Embryonic facial prominence (tissue), 1 donor: ENCODE measurements around the gene FYB2.

Source experiments
- DNase-seq: peaks from one replicate; pipeline ENCODE4 v3.0.0-alpha.2; 2016; ENCODE audit errors: extremely low spot score

Gene FYB2

GRCh38 chr1:56715156-56715555, 104.0 kb downstream of the FYB2 start:
- DNase-seq: no peak

DNA sequence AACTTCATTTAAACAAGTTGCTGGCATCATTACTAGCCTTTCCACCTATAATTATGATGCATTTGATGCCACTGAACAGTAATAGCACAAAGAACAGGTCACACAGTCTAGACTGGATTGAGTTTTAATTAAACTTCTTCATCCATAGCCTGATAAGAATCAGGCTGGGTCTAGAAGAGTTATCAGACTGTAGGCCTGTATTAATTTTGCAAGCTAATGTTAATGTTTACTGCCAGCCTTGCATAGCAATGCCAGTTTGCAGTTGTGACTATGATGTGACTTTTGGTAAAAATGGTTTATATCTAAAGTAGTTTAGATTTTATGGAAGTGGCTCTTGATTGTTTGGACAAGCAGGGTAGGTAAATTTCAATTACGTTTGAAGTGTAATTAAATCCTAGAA, 106.1 kb downstream of the FYB2 start:
- DNase-seq: no peak

- DNase-seq: no peak
These were observed 107.1 kb downstream of the FYB2 start for GRCh38 chr1:56712150-56712549.

- DNase-seq: no peak
These were observed 108.6 kb downstream of the FYB2 start for GRCh38 chr1:56710646-56711045.

DNA sequence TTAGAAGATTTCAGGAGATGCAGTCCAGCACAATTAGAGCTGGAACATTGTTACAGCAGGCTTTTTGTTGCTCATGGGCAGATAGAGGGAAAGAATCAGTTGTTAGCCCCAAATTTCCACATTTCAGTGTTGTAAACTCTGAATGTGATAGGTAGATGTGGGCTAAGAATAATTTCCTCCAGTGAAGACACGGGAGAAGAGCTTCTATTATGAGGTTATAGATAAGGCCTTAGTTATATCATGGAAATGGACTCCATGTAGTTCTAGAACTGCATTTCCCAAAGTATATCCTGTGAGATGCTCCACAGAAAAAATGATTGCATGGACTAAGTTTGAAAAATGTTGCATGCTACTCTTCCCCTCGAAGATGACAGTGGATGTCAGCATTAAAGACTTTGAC, 109.2 kb downstream of the FYB2 start:
- DNase-seq: no peak

DNA sequence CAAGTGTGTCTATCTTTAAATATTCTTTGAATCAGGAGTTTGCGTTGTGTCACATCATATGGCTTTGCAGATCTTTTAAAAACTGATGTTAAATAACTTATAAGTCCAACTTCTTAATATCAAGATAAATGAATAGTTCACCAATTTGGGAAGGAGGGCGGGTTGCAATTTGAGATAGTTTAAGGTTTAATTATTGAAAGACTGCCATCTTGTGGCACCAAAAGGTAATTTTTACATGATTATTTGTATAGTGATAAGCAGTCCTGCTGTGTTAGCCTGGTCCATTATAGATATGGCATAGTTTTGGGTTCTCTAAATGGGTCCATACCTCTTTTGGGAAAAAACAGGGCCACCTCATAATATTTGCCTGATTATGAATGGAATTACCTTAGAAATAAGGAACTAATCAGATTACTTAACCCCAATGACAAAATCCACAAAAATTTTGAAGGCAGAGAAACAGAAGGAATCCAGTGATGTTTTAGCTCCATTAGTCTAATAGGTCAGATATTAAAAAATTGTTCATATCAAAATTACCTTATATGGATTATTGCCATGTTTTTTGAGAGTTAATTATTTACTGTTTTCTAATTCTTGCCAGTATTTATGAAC, 109.8 kb downstream of the FYB2 start:
- DNase-seq: peak; percentile 40

GRCh38 chr1:56707379-56707778, 111.8 kb downstream of the FYB2 start:
- no peak for DNase-seq

DNA sequence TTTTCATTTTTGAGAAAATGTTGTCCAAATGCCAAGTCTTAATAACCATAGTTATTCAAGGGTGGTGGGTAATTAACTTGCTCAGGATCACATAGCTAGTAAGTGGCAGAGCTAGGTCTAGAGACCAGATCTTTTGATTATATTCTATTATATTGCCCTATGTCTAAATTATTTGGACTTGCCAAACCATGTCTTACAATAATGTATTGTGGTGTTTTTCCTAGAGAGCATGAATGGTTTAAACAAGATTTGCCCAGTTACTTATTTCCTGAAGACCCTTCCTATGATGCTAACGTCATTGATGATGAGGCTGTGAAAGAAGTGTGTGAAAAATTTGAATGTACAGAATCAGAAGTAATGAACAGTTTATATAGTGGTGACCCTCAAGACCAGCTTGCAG, 115.5 kb downstream of the FYB2 start:
- DNase-seq: no peak

GRCh38 chr1:56696663-56697062, 122.5 kb downstream of the FYB2 start:
- DNase-seq: no peak

- DNase-seq: no peak
These were observed 130.6 kb downstream of the FYB2 start for GRCh38 chr1:56688522-56689026.

DNA sequence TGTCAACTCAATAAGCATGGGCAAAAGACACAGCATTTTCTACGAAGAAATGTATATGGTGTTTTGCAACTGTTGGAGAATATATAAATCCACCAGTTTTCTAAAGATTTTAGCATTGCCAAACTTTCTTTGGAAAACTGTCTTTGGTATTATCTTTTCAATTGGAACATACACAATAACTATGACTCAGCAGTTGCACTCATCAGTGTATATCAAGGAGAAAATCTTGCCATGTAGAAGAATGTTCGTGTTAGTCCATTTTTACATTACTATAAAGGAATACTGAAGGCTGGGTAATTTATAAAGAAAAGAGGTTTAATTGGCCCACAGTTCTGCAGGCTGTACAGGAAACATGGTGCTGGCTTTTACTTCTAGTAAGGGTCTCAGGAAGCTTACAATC, 133.0 kb downstream of the FYB2 start:
- DNase-seq: no peak

DNA sequence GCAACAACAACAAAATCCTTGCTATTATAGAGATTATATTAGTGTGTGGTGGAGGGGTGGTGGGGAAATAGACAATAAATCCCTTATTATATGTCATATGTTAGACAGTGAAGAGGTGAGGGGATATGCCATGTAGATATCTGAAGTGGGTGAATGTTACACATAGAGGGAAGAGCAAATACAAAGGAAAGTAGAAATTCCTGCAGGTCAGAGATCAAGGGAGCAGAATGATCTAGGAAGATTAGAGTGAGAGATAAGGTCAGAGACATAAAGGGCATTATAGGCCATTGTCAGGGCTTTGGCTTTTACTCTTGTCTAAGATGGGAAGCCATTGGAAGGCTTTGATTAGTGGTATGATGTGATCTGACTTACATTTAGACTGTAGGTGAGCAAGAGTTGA, 135.6 kb downstream of the FYB2 start:
- no peak for DNase-seq

GRCh38 chr1:56676571-56677035, 142.6 kb downstream of the FYB2 start:
- DNase-seq: no peak

DNA sequence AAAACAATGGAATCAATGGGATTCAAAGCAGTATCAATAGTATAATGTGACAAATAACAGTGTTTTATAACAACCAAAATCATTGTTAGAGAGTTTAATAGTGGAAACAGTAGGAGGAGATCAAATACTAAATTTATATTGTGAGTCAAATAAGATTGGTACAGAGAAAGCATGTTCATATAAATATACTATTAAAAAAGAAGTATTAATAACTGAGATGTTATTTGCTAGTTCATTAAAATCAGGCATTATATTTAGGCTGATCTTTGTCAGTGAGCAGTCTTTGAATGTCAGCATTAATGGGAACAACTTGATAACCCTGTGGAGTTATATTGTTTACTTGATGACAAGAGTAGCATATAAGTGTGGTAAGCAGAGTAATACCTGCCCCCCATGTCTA, 143.4 kb downstream of the FYB2 start:
- no peak for DNase-seq

DNA sequence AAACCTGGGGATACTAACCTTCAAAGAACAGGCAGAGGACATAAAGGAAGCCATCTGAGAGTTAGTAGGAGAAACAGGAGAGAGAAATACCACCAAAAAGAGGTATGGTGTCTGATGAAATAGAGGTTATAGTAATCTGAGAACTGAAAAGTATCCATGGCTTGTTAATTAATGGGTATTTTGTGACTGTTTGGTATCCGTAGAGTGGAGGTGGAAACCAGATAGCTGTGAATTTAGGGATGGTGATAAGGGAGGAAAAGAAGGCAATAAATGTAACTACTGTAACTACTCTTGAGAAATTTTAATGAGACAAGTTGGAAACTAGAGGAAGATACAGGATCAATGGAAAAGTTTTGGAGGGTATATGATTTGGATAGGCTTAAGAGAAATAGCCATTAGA, 146.6 kb downstream of the FYB2 start:
- DNase-seq: no peak

DNA sequence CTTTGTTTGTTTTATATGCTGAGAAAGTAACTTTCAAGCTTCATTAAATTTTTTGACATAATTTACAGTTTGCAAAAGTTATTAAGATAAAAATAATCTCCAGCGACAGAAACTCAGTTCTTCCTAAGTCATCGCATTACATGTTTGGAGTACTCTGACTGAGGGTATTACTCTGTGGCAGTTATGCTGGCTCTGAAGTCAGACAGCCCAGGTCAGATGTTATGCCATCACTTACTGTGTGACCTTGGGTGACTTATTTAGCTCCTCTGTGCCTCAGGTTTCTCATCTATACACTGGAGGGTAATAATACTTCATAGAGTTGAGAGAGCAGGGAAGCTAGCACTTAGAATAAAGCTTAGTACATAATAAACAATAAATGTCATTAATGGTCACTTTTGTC, 147.7 kb downstream of the FYB2 start:
- DNase-seq: no peak

- DNase-seq: no peak
These were observed 148.1 kb downstream of the FYB2 start for GRCh38 chr1:56671085-56671484.

DNA sequence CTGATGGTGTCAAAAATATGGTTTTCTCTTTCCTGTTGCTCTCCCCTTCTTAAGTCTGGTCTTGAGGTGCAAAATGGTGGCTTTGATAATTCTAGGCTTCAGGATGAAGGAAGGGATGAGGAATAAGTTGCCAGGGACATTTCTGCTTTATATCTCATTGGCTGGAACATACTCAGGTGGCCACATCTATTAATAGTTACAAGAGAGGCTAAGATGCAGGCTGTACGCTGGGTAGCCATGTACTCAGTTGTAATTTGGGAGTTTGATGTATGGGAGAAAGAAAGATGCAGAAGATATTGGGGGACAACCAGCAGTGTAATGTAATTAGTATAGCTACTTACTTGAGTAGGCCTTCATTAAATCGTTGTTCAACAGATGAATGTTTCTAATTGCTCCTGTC, 148.9 kb downstream of the FYB2 start:
- DNase-seq: no peak
